ENCODE data around the gene CLMN. TPM values are rescaled to one million over a fixed set of nuclear protein-coding genes. Genes with fewer than 3 reads are reported as not detected.

Gene CLMN
- 3.6 and 4.8 TPM in 2 replicates for total RNA-seq

GRCh38 chr14:95319312-95320077 is at the start of gene CLMN:
TSS of gene CLMN (minus strand) at chr14:95319908. CDS start at chr14:95319792, 116 bp downstream.
- no peak for DNase-seq (ENCODE audit: low read depth, low spot score)

GRCh38 chr14:95365401-95365800 is 45.7 kb upstream of the CLMN start:
- DNase-seq (ENCODE audit: low read depth, low spot score): no peak

GRCh38 chr14:95364481-95365209 is 44.9 kb upstream of the CLMN start:
- DNase-seq (ENCODE audit: low read depth, low spot score): no peak

- no peak for DNase-seq (ENCODE audit: low read depth, low spot score)
Measured at GRCh38 chr14:95363468-95363954, 43.8 kb upstream of the CLMN start.

- DNase-seq (ENCODE audit: low read depth, low spot score): no peak
Measured at GRCh38 chr14:95362138-95362494, 42.4 kb upstream of the CLMN start.

GRCh38 chr14:95361373-95362137 is 41.8 kb upstream of the CLMN start:
- no peak for DNase-seq (ENCODE audit: low read depth, low spot score)

GRCh38 chr14:95360828-95361227 is 41.1 kb upstream of the CLMN start:
- DNase-seq (ENCODE audit: low read depth, low spot score): no peak

- DNase-seq (ENCODE audit: low read depth, low spot score): no peak
Measured at GRCh38 chr14:95359994-95360826, 40.5 kb upstream of the CLMN start.

- no peak for DNase-seq (ENCODE audit: low read depth, low spot score)
Measured at GRCh38 chr14:95356245-95356869, 36.6 kb upstream of the CLMN start.

- DNase-seq (ENCODE audit: low read depth, low spot score): no peak
Measured at GRCh38 chr14:95355422-95355821, 35.7 kb upstream of the CLMN start.

GRCh38 chr14:95354834-95355233 is 35.1 kb upstream of the CLMN start:
- no peak for DNase-seq (ENCODE audit: low read depth, low spot score)

GRCh38 chr14:95353664-95354063 is 34.0 kb upstream of the CLMN start:
- DNase-seq (ENCODE audit: low read depth, low spot score): no peak

GRCh38 chr14:95353007-95353406 is 33.3 kb upstream of the CLMN start:
- DNase-seq (ENCODE audit: low read depth, low spot score): no peak

- DNase-seq (ENCODE audit: low read depth, low spot score): no peak
Measured at GRCh38 chr14:95352481-95352880, 32.8 kb upstream of the CLMN start.

- no peak for DNase-seq (ENCODE audit: low read depth, low spot score)
Measured at GRCh38 chr14:95349241-95349640, 29.5 kb upstream of the CLMN start.

GRCh38 chr14:95348395-95349080 is 28.8 kb upstream of the CLMN start:
- DNase-seq (ENCODE audit: low read depth, low spot score): no peak

- no peak for DNase-seq (ENCODE audit: low read depth, low spot score)
Measured at GRCh38 chr14:95346820-95347219, 27.1 kb upstream of the CLMN start.

- DNase-seq (ENCODE audit: low read depth, low spot score): no peak
Measured at GRCh38 chr14:95346266-95346665, 26.6 kb upstream of the CLMN start.

- DNase-seq (ENCODE audit: low read depth, low spot score): no peak
Measured at GRCh38 chr14:95345032-95345431, 25.3 kb upstream of the CLMN start.

- DNase-seq (ENCODE audit: low read depth, low spot score): no peak
Measured at GRCh38 chr14:95344536-95344935, 24.8 kb upstream of the CLMN start.
